ENCODE results near the gene SERPINA3. TPM values are rescaled to one million over a fixed set of nuclear protein-coding genes. Genes with fewer than 3 reads are reported as not detected.

SERPINA3 gene
- total RNA-seq, 4 donors from 2014 or later, result 3.3 to 223 (median 54.8) TPM

DNA sequence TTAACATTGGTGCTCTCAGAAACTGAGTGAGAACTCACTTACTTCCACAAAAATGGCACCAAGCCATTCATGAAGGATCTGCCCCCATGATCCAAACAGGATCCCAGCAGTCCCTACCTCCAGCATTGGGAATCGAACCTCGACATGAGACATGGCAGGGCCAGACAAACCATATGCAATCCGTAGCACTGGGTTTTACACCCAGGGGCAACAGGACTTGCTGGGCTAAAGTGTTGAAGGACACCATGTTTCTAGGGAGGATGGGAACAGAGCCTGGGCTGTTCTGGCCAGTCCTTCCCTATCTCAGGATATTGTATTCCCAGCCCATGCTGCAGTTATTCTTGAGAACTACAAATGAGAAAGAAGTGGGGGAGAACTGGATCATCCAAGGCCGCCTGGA lies 36.6 kb downstream of the SERPINA3 start:
- H3K4me3 ChIP-seq, result no peak overlapping the region
- intact Hi-C loops (cut with DNase I), result no loop called here
- 25 to 90% methylated on average over 1 to 2 of the region's 4 CpGs for WGBS, 2 donors
- H3K27ac ChIP-seq, result no peak overlapping the region
- H3K9me3 ChIP-seq, result peaks cover 0 to 20% (median 6%) of the 10 kb centered on the region in 3 donors
- DNase-seq, result no peak
- H3K4me1 ChIP-seq, result no peaks in the 10 kb centered on the region
- TF ChIP-seq, protein P1, sequence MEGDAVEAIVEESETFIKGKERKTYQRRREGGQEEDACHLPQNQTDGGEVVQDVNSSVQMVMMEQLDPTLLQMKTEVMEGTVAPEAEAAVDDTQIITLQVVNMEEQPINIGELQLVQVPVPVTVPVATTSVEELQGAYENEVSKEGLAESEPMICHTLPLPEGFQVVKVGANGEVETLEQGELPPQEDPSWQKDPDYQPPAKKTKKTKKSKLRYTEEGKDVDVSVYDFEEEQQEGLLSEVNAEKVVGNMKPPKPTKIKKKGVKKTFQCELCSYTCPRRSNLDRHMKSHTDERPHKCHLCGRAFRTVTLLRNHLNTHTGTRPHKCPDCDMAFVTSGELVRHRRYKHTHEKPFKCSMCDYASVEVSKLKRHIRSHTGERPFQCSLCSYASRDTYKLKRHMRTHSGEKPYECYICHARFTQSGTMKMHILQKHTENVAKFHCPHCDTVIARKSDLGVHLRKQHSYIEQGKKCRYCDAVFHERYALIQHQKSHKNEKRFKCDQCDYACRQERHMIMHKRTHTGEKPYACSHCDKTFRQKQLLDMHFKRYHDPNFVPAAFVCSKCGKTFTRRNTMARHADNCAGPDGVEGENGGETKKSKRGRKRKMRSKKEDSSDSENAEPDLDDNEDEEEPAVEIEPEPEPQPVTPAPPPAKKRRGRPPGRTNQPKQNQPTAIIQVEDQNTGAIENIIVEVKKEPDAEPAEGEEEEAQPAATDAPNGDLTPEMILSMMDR (IDR thresholded peaks at IDR 0.05), result no peak
- no peak for TF ChIP-seq POLR2A (IDR thresholded peaks at IDR 0.05)
- no peaks in the 10 kb centered on the region for H3K36me3 ChIP-seq
- H3K27me3 ChIP-seq, result peaks cover 0 to 7% (median 0%) of the 10 kb centered on the region in 4 donors

DNA sequence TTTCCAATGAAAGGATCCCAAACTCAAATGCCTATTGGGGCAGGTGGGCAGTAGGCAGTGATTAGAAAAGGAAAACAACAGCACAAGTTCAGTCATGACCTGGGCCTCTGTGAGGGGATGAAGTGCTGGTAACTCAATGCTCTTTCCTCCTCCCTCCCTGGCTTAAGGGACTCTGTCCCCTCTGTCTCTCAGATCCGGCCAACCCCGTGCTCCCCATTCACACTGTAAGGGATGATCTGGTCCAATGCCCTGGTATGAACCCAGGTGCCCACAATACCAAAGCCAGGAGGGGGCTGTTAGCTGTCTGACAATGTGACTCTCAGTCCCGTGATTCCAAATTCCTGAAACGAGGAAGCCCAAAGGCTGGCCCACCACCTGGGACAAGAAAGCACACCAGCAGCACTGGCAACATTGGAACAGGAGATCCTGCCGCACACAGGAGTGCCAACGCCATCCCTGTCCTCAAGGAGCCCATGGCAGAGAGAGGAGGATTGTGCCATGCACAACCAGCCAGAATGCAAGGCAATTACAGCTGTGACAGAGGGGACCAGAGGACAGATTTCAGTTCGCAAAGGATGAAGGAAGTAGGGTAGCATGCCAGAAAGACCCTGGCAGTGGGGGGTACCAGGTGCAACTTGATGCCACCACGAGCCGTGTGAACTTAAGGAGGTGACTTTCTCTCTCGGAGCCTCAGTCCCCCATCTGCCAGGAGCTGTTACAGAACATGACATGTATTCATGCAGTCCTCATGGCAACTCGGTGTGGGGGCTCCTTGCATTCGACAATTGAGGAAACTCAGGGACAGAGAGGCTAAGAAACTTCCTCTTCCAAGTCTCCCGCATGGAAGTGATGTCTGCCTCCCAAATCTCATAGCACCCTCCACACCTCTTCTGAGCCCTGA lies 37.6 kb downstream of the SERPINA3 start:
- no peaks in the 10 kb centered on the region for H3K36me3 ChIP-seq
- no peak overlapping the region for H3K27ac ChIP-seq
- H3K4me1 ChIP-seq, result no peaks in the 10 kb centered on the region
- 75 to 78% methylated on average over 6 to 8 of the region's 13 CpGs for WGBS, 2 donors
- intact Hi-C loops (cut with DNase I), result no loop called here
- peaks cover 0 to 7% (median 0%) of the 10 kb centered on the region in 4 donors for H3K27me3 ChIP-seq
- no peak overlapping the region for H3K4me3 ChIP-seq
- TF ChIP-seq, protein P1 (IDR thresholded peaks at IDR 0.05), result no peak
- TF ChIP-seq POLR2A (IDR thresholded peaks at IDR 0.05), result no peak
- H3K9me3 ChIP-seq, result peaks cover 0 to 20% (median 6%) of the 10 kb centered on the region in 3 donors
- DNase-seq, result no peak

DNA sequence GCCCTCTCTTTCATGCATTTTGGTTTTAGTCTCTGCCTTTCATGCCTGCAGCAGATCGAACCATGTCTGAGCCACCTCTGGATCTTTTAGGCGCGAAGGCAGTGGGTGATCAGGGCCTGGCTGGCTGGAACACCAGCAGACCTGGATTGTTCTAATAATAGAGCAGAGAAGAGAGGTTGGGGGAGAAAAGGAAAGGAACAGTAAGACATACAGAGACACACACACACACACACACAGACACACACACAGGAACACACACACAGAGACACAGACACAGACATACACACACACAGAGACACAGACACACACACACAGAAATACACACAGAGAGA lies 38.2 kb downstream of the SERPINA3 start:
- no peak for DNase-seq
- peaks cover 0 to 20% (median 6%) of the 10 kb centered on the region in 3 donors for H3K9me3 ChIP-seq
- H3K4me1 ChIP-seq, result no peaks in the 10 kb centered on the region
- H3K27me3 ChIP-seq, result peaks cover 0 to 7% (median 0%) of the 10 kb centered on the region in 4 donors
- intact Hi-C loops (cut with DNase I), result no loop called here
- no peak overlapping the region for H3K4me3 ChIP-seq
- H3K27ac ChIP-seq, result no peak overlapping the region
- TF ChIP-seq POLR2A (IDR thresholded peaks at IDR 0.05), result no peak
- TF ChIP-seq, protein P1 (IDR thresholded peaks at IDR 0.05), result no peak
- 84% methylated on average over 3 of the region's 3 CpGs; no CpG with 5 or more reads in 1 of the 2 donors for WGBS, 2 donors
- H3K36me3 ChIP-seq, result no peaks in the 10 kb centered on the region

DNA sequence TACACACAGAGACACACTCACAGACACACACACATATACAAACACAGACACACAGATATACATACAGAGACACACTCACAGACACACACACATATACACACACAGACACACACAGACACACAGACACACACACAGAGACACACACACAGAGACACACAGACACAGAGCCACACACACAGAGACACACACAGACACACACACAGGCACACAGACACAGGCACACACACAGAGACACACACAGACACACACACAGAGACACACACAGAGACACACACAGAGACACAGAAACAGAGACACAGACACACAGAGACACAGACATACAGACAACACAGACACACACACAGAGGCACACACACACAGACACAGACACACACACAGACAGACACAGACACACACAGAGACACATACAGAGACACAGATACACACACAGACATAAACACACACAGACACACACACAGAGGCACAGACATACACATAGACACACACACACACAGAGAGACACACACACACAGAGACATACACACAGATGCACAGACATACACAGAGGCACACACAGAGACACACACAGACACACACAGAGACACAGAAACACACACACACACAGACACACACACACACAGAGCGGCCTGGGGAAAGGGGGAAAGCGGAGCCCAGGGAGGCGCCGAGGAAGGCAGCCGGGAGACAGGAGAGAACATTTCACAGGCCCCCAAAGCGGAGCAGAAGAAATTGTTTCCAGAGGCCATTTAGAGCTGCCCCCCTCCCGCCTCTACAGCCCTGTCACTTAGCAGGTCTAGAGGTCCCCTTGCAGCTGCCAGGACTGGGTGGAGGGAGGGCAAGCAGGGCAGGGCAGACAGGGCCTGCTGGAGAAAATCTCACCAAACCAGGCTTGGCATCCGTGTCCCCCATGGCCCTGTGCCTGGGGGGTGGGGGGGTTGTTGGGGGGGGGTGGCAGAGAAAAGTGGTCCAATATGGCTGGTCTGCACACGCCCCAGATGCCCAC lies 38.9 kb downstream of the SERPINA3 start:
- H3K27me3 ChIP-seq, result peaks cover 0 to 7% (median 0%) of the 10 kb centered on the region in 4 donors
- no peak overlapping the region for H3K4me3 ChIP-seq
- H3K27ac ChIP-seq, result no peak overlapping the region
- H3K4me1 ChIP-seq, result no peaks in the 10 kb centered on the region
- TF ChIP-seq, protein P1 (IDR thresholded peaks at IDR 0.05), result no peak
- no peak for TF ChIP-seq POLR2A (IDR thresholded peaks at IDR 0.05)
- DNase-seq, result no peak
- H3K9me3 ChIP-seq, result peaks cover 0 to 20% (median 6%) of the 10 kb centered on the region in 3 donors
- no peaks in the 10 kb centered on the region for H3K36me3 ChIP-seq
- intact Hi-C loops (cut with DNase I), result no loop called here
- 71 to 81% methylated on average over 8 of the region's 9 CpGs for WGBS, 2 donors
